Breast epithelium (tissue), 4 donors: Measurements from ENCODE around the gene OR10J4. TPM values are rescaled to one million over a fixed set of nuclear protein-coding genes. Genes with fewer than 3 reads are reported as not detected.

ENCODE experiments used
- DNase-seq, 2 donors: peaks; one replicate each; pipeline ENCODE4 v3.0.0-alpha.2; 2019; ENCODE audit warnings: low spot score in 2 of 2
- H3K27ac ChIP-seq, 2 donors: fragments of 200-600 bp; sonication (generic) in 1 of 2; one replicate each; pipeline ENCODE4 v1.5.1; 2016 to 2019; ENCODE audit warnings: mild to moderate bottlenecking in 1 of 2
- H3K27me3 ChIP-seq, 2 donors: fragments of 200-600 bp; sonication (generic) in 1 of 2; one replicate each; pipeline versions ENCODE4 v1.5.1 to v1.6.0; 2017 to 2019; ENCODE audit warnings: control low read depth in 1 of 2, mild to moderate bottlenecking in 1 of 2
- H3K36me3 ChIP-seq: fragments of 200-600 bp; one replicate; pipeline ENCODE4 v1.5.1; 2019
- H3K4me1 ChIP-seq, 2 donors: fragments of 200-600 bp; sonication (generic); one replicate each; pipeline ENCODE4 v1.5.1; 2016 to 2019; ENCODE audit warnings: control low read depth in 1 of 2
- H3K4me3 ChIP-seq, 3 donors: fragments of 200-600 bp; sonication (generic); 1 replicate in 2 of 3; 2 replicates in 1 of 3; pipeline ENCODE4 v1.5.1; 2016 to 2019; ENCODE audit warnings: mild to moderate bottlenecking in 3 of 3, moderate library complexity in 2 of 3
- H3K9me3 ChIP-seq, 2 donors: fragments of 200-600 bp; sonication (generic) in 1 of 2; one replicate each; pipeline ENCODE4 v1.5.1; 2016 to 2019; ENCODE audit warnings: control low read depth in 1 of 2
- POLR2A ChIP-seq: fragments of 450-650 bp; IDR thresholded peaks from one replicate; pipeline ENCODE4 v1.6.1; 2016; ENCODE audit warnings: antibody characterized with exemption, mild to moderate bottlenecking, moderate library complexity
- POLR2AphosphoS5 ChIP-seq, 3 donors: sonication (generic); formaldehyde crosslinking; IDR thresholded peaks; one replicate each; pipeline ENCODE4 v1.6.1; 2017; ENCODE audit warnings: antibody characterized with exemption in 3 of 3
- intact Hi-C: fragments of 100-400 bp; cut with DNase I; formaldehyde crosslinking; loops from one replicate; pipeline ENCODE4 v1.15.1; 2023; ENCODE audit warnings: low total_unique reads
- total RNA-seq, 3 donors: library from RNA; depleted of rRNA; stranded (reverse); fragments of >200 nt; gene quantifications; one replicate each; pipeline ENCODE4 v1.1.0, GENCODE V29; 2016
- TF ChIP-seq, protein P1 (sequence below), 3 donors: fragments of 450-650 bp; IDR thresholded peaks; one replicate each; pipeline ENCODE4 v1.5.1; 2016 to 2017; ENCODE audit warnings: antibody characterized with exemption in 3 of 3, mild to moderate bottlenecking in 3 of 3, moderate library complexity in 3 of 3

OR10J4 gene
- total RNA-seq, 3 donors from 2014 or later = not detected

DNA sequence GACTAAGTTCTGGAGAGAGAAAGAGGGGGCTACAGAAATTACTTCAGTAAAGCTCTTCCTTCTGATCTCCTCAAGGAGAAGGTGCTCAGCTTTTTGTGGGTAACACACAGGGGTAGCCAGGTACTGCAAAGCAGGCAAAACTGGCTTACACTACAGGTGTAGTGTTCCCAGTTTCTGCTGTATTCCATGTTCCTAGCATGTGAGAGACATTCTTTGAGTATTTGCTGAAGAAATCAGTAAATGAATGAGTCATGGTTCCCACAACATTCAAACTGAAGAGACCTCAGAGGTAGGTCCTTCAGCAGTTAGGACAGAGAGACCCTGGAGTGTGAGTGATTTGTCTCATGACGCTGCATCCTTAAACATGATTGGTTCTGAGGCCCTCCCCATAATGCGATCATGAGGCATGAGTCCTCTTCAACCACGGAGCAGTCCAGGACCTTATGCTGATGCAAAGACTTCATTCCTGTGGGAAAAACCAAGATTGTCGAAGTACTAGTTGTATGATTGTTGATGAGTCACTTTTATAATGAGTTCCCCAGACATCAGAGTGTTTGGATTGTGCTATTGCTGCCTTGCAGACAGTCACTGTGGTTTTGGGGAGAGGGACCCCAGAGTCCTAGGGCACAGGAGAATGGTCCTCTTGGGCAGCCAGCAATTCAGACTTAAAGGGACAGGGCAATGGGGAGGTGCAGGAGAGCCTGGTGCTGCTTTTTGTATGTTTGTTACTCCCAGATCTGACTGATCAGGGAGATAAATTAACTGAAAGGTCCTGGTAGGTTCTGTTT lies 2.7 kb upstream of the OR10J4 start:
- Histone ChIP-seq H3K4me1 (no peaks in the 10 kb centered on the region), H3K9me3 (no peaks in the 10 kb centered on the region), H3K27me3 (no peaks in the 10 kb centered on the region), H3K4me3 (no peak overlapping the region), H3K36me3 (no peaks in the 10 kb centered on the region), H3K27ac (no peak overlapping the region)
- DNase-seq = no peak
- TF ChIP-seq, protein P1, sequence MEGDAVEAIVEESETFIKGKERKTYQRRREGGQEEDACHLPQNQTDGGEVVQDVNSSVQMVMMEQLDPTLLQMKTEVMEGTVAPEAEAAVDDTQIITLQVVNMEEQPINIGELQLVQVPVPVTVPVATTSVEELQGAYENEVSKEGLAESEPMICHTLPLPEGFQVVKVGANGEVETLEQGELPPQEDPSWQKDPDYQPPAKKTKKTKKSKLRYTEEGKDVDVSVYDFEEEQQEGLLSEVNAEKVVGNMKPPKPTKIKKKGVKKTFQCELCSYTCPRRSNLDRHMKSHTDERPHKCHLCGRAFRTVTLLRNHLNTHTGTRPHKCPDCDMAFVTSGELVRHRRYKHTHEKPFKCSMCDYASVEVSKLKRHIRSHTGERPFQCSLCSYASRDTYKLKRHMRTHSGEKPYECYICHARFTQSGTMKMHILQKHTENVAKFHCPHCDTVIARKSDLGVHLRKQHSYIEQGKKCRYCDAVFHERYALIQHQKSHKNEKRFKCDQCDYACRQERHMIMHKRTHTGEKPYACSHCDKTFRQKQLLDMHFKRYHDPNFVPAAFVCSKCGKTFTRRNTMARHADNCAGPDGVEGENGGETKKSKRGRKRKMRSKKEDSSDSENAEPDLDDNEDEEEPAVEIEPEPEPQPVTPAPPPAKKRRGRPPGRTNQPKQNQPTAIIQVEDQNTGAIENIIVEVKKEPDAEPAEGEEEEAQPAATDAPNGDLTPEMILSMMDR (IDR thresholded peaks at IDR 0.05) = no peak
- no peak for TF ChIP-seq POLR2AphosphoS5 (IDR thresholded peaks at IDR 0.05)
- TF ChIP-seq POLR2A = no peak
- intact Hi-C loops = no loop called here

DNA sequence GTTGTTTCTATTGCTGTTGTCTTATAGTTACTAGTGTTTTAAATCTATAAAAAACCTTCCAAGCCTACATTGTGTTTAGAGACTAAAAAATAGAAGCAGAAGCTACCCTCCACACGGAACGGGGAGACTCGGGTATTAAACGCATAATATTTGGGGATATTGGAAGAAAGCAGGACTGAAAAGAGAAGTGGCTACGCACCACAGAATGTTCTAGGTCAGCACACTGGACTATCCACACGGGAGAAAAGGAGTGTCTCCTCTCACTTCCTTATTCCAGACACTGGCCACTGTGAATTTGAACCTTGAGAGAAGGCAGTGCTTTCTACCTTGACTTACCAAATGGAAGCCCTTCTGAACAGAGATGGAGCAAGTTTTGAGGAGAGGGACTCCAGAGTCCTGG lies 1.0 kb upstream of the OR10J4 start:
- TF ChIP-seq, protein P1 (IDR thresholded peaks at IDR 0.05) = no peak
- TF ChIP-seq POLR2AphosphoS5 (IDR thresholded peaks at IDR 0.05) (no peak), POLR2A (no peak)
- Histone ChIP-seq H3K4me1 (no peaks in the 10 kb centered on the region), H3K36me3 (no peaks in the 10 kb centered on the region), H3K9me3 (no peaks in the 10 kb centered on the region), H3K27me3 (no peaks in the 10 kb centered on the region), H3K27ac (no peak overlapping the region), H3K4me3 (no peak overlapping the region)
- intact Hi-C loops = no loop called here
- DNase-seq = no peak

- no peaks in the 10 kb centered on the region for H3K9me3 ChIP-seq
- H3K27ac ChIP-seq = no peak overlapping the region
- no peak for DNase-seq
- TF ChIP-seq, protein P1 (IDR thresholded peaks at IDR 0.05) = no peak
- TF ChIP-seq POLR2A (no peak), POLR2AphosphoS5 (IDR thresholded peaks at IDR 0.05) (no peak)
- H3K4me1 ChIP-seq = no peaks in the 10 kb centered on the region
- intact Hi-C loops = no loop called here
- H3K27me3 ChIP-seq = no peaks in the 10 kb centered on the region
- H3K4me3 ChIP-seq = no peak overlapping the region
- H3K36me3 ChIP-seq = no peaks in the 10 kb centered on the region
These were observed 4.5 kb downstream of the OR10J4 start for GRCh38 chr1:159436469-159436868.

- no peak for DNase-seq
- H3K9me3 ChIP-seq = no peaks in the 10 kb centered on the region
- H3K4me3 ChIP-seq = no peak within 1 kb of the TSS
- H3K27ac ChIP-seq = no peak within 1 kb of the TSS
- H3K4me1 ChIP-seq = no peaks in the 10 kb centered on the region
- no peaks in the 10 kb centered on the region for H3K27me3 ChIP-seq
- intact Hi-C loops = no loop called here
- no peak for TF ChIP-seq POLR2AphosphoS5 (IDR thresholded peaks at IDR 0.05)
- TF ChIP-seq, protein P1 (IDR thresholded peaks at IDR 0.05) = no peak
- no peak for TF ChIP-seq POLR2A
- no peaks in the 10 kb centered on the region for H3K36me3 ChIP-seq
These were observed 7.4 kb downstream of the OR10J4 start, which contains the start of gene OR10J1 for GRCh38 chr1:159439422-159439821. Gene OR10J1, plus strand, starts transcription at chr1:159439722. Its CDS starts 70 bp downstream, at chr1:159439792.

DNA sequence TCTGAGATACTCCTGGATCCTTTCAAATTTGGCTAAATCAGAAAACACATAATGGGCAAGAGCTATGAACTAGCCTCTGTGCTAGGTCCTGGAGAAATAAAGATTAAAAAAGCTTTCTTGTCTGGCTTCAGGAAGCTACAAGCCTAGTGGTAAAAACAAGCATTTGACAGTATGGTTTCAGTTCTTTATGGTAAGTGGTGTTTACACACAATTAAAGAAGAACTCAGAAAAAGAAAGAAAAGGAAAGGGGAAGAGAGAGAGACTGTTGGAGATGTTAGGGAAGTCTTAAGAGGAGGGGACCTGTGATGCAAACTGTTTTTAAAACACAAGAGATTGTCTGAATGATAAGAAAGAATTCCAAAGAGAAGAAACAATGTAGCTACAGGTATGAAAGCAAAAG lies 9.4 kb downstream of the OR10J4 start:
- Histone ChIP-seq H3K4me1 (no peaks in the 10 kb centered on the region), H3K9me3 (no peaks in the 10 kb centered on the region), H3K27ac (no peak overlapping the region), H3K27me3 (no peaks in the 10 kb centered on the region), H3K36me3 (no peaks in the 10 kb centered on the region), H3K4me3 (no peak overlapping the region)
- intact Hi-C loops = no loop called here
- no peak for TF ChIP-seq POLR2A
- TF ChIP-seq, protein P1 (IDR thresholded peaks at IDR 0.05) = no peak
- TF ChIP-seq POLR2AphosphoS5 (IDR thresholded peaks at IDR 0.05) = no peak
- DNase-seq = no peak
